Gastrocnemius medialis (tissue), 4 donors: ENCODE data around the gene MKLN1. TPM values are rescaled to one million over a fixed set of nuclear protein-coding genes. Genes with fewer than 3 reads are reported as not detected.

ENCODE experiments used
- ATAC-seq, 2 donors: fragments of 150-250 bp; one replicate each; pipeline ENCODE4 v1.9.1; 2016
- DNase-seq, 2 donors: peaks; one replicate each; pipeline ENCODE4 v3.0.0-alpha.2; 2019
- H3K27ac ChIP-seq, 4 donors: fragments of 200-600 bp; sonication (generic); 1 replicate in 1 of 4; 2 replicates in 3 of 4; pipeline ENCODE4 v1.5.1; 2016 to 2018; ENCODE audit warnings: mild to moderate bottlenecking in 2 of 4, moderate library complexity in 1 of 4
- H3K27me3 ChIP-seq, 3 donors: fragments of 200-600 bp; sonication (generic) in 2 of 3; 1 replicate in 1 of 3; 2 replicates in 2 of 3; pipeline versions ENCODE4 v1.5.1 to v1.6.0; 2016 to 2019; ENCODE audit warnings: mild to moderate bottlenecking in 1 of 3, moderate library complexity in 1 of 3
- H3K36me3 ChIP-seq, 2 donors: fragments of 200-600 bp; sonication (generic) in 1 of 2; one replicate each; pipeline ENCODE4 v1.5.1; 2017 to 2018
- H3K4me1 ChIP-seq, 2 donors: fragments of 200-600 bp; sonication (generic) in 1 of 2; one replicate each; pipeline ENCODE4 v1.5.1; 2016 to 2017; ENCODE audit warnings: mild to moderate bottlenecking in 2 of 2
- H3K4me3 ChIP-seq, 4 donors: fragments of 200-600 bp; sonication (generic) in 3 of 4; 1 replicate in 1 of 4; 2 replicates in 3 of 4; pipeline ENCODE4 v1.5.1; 2016 to 2019; ENCODE audit warnings: mild to moderate bottlenecking in 2 of 4
- H3K9me3 ChIP-seq, 3 donors: fragments of 200-600 bp; sonication (generic) in 2 of 3; 1 replicate in 1 of 3; 2 replicates in 2 of 3; pipeline ENCODE4 v1.5.1; 2016 to 2019
- CTCF ChIP-seq, 5 experiments: fragments of 450-650 bp in 3 of 5; fragments of 200-600 bp in 2 of 5; sonication (generic) in 2 of 5; IDR thresholded peaks in 4 of 5; conservative IDR thresholded peaks in 1 of 5; 1 replicate in 4 of 5; 2 replicates in 1 of 5; pipeline ENCODE4 v1.5.1; 2016 to 2019; ENCODE audit warnings: antibody characterized with exemption in 5 of 5, mild to moderate bottlenecking in 3 of 5, moderate library complexity in 3 of 5
- POLR2A ChIP-seq, 2 donors: fragments of 450-650 bp; IDR thresholded peaks; one replicate each; pipeline ENCODE4 v1.6.1; 2017; ENCODE audit warnings: antibody characterized with exemption in 2 of 2, mild to moderate bottlenecking in 2 of 2, moderate library complexity in 2 of 2
- in situ Hi-C, 4 donors: fragments of 200-750 bp; cut with MboI; loops; one replicate each; pipeline versions ENCODE4 v1.15.0 to v1.8.0; 2017; ENCODE audit warnings: low sequenced_read_pairs in 4 of 4
- intact Hi-C: fragments of 100-400 bp; cut with DNase I; formaldehyde crosslinking; loops from one replicate; pipeline ENCODE4 v1.15.1; 2023; ENCODE audit warnings: low total_unique reads
- total RNA-seq, 4 donors: library from RNA; depleted of rRNA; stranded (reverse); fragments of >200 nt; gene quantifications; one replicate each; pipeline versions ENCODE4 v1.1.0 to v1.2.3, GENCODE V29; 2016

The MKLN1 gene
- total RNA-seq, 4 donors from 2014 or later = 29.1 to 81.1 (median 48.9) TPM

- DNase-seq (no peak), ATAC-seq (no peak)
- no peaks in the 10 kb centered on the region for H3K36me3 ChIP-seq
- H3K9me3 ChIP-seq = no peaks in the 10 kb centered on the region
- intact Hi-C loops (no loop called here), in situ Hi-C loops (no loop called here)
- H3K4me3 ChIP-seq = no peak overlapping the region
- peak overlapping the region; percentile 49 to 64 (median 52) for H3K27ac ChIP-seq
- no peaks in the 10 kb centered on the region for H3K27me3 ChIP-seq
- TF ChIP-seq CTCF (IDR thresholded peaks at IDR 0.05 in 4 of 5, conservative IDR thresholded peaks at IDR 0.05 in 1 of 5) (no peak), POLR2A (IDR thresholded peaks at IDR 0.05) (no peak)
- H3K4me1 ChIP-seq = peaks cover 0 to 13% of the 10 kb centered on the region in 2 donors
These were observed 201.9 kb downstream of the MKLN1 start for GRCh38 chr7:131529617-131530016.

GRCh38 chr7:131530137-131530536, 202.5 kb downstream of the MKLN1 start:
- no peaks in the 10 kb centered on the region for H3K27me3 ChIP-seq
- DNase-seq (no peak), ATAC-seq (no peak)
- peak overlapping the region in 3 of 4 donors; percentile 49 to 64 (median 50) for H3K27ac ChIP-seq
- H3K4me1 ChIP-seq = peaks cover 0 to 10% of the 10 kb centered on the region in 2 donors
- intact Hi-C loops = no loop called here
- TF ChIP-seq POLR2A (IDR thresholded peaks at IDR 0.05) (no peak), CTCF (IDR thresholded peaks at IDR 0.05 in 4 of 5, conservative IDR thresholded peaks at IDR 0.05 in 1 of 5) (no peak)
- no peaks in the 10 kb centered on the region for H3K36me3 ChIP-seq
- in situ Hi-C loops = no loop called here
- H3K9me3 ChIP-seq = no peaks in the 10 kb centered on the region
- no peak overlapping the region for H3K4me3 ChIP-seq

GRCh38 chr7:131532570-131533091, 205.0 kb downstream of the MKLN1 start:
- H3K27ac ChIP-seq = peak overlapping the region; percentile 52 to 77 (median 75)
- peaks cover 1 to 24% of the 10 kb centered on the region in 2 donors for H3K4me1 ChIP-seq
- intact Hi-C loops (no loop called here), in situ Hi-C loops (no loop called here)
- H3K9me3 ChIP-seq = no peaks in the 10 kb centered on the region
- DNase-seq = no peak
- no peak overlapping the region for H3K4me3 ChIP-seq
- H3K36me3 ChIP-seq = no peaks in the 10 kb centered on the region
- no peaks in the 10 kb centered on the region for H3K27me3 ChIP-seq
- TF ChIP-seq CTCF (IDR thresholded peaks at IDR 0.05 in 4 of 5, conservative IDR thresholded peaks at IDR 0.05 in 1 of 5) (no peak), POLR2A (IDR thresholded peaks at IDR 0.05) (no peak)
- no peak for ATAC-seq

GRCh38 chr7:131533151-131533559, 205.5 kb downstream of the MKLN1 start:
- H3K9me3 ChIP-seq = no peaks in the 10 kb centered on the region
- no peaks in the 10 kb centered on the region for H3K36me3 ChIP-seq
- no peak overlapping the region for H3K4me3 ChIP-seq
- TF ChIP-seq POLR2A (IDR thresholded peaks at IDR 0.05) = no peak
- no peak for TF ChIP-seq CTCF (IDR thresholded peaks at IDR 0.05 in 4 of 5, conservative IDR thresholded peaks at IDR 0.05 in 1 of 5)
- peak; percentile 11 to 25 for ATAC-seq
- H3K27ac ChIP-seq = peak overlapping the region; percentile 52 to 77 (median 75)
- in situ Hi-C loops = no loop called here
- no peaks in the 10 kb centered on the region for H3K27me3 ChIP-seq
- intact Hi-C loops = no loop called here
- H3K4me1 ChIP-seq = peaks cover 6 to 28% of the 10 kb centered on the region in 2 donors
- no peak for DNase-seq
